ENCODE results near the gene AMMECR1L. TPM values are rescaled to one million over a fixed set of nuclear protein-coding genes. Genes with fewer than 3 reads are reported as not detected.

AMMECR1L gene
- 11.3 and 13.6 TPM in 2 replicates for total RNA-seq

GRCh38 chr2:127885780-127886592, at the start of gene AMMECR1L:
Gene AMMECR1L, minus strand, starts transcription at chr2:127885956. Its CDS starts 11,722 bp downstream, at chr2:127874234.

Other genes starting within 250 kb of the AMMECR1L start
- not detected in 2 replicates for gene GPR17, start 239.8 kb downstream of the AMMECR1L start, total RNA-seq
- 3.0 and 8.3 TPM in 2 replicates for gene LIMS2, start 210.4 kb downstream of the AMMECR1L start, total RNA-seq
- 4.4 TPM in 2 replicates for gene SFT2D3, start 184.5 kb downstream of the AMMECR1L start, total RNA-seq
- 22.3 and 27.9 TPM in 2 replicates for gene WDR33, start 74.8 kb downstream of the AMMECR1L start, total RNA-seq
- 16.8 and 22.5 TPM in 2 replicates for gene POLR2D, start 27.8 kb downstream of the AMMECR1L start, total RNA-seq
- 3.3 and 4.0 TPM in 2 replicates for gene SAP130, start 142.1 kb upstream of the AMMECR1L start, total RNA-seq
- 79.3 and 92.5 TPM in 2 replicates for gene UGGT1, start 205.2 kb upstream of the AMMECR1L start, total RNA-seq